Activated CD4-positive, alpha-beta T cell treated with anti-CD3 and anti-CD28 coated beads for 24 hours (primary cell): Measurements from ENCODE around the gene MFAP3.

ENCODE experiments used
- DNase-seq, 2 donors: peaks; one replicate each; pipeline ENCODE4 v3.0.0-alpha.2; 2020; ENCODE audit warnings: low read depth in 2 of 2

The MFAP3 gene

DNA sequence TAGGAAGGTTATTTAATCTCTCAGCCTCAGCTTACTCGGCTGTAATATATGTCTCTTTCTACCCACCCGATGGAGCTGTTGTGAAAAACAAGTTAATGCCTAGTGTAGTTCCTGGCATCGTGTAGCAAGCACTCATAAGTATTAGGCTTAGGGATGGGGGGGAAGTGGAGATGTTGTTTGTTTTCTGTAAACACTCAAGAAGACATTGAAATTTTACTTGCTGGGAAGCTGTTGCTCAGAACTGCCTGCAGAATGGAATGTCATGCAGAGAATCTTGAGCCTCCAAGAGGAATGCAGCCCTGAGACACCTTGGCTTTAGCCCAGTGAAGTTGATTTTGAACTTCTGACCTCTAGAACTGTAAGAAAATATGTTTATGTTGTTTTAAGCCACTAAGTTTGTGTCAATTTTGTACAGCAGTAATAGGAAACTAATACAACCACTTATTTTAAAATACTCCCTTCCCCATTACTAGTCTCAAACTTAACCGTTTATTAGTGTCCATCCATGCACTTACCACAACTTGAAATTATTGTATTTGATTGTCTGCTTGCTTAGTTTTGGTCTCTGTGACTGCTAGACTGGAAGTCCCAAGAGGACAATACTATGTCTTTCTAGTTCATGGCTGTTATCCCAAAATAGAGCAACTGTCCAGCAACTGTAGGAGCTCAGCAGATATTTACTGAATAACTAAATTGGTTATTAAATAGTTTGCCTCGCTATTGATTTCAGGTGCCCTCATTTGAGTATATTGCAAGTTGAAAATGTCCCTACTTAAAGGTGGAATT is 53.8 kb downstream of the MFAP3 start:
- no peak for DNase-seq

DNA sequence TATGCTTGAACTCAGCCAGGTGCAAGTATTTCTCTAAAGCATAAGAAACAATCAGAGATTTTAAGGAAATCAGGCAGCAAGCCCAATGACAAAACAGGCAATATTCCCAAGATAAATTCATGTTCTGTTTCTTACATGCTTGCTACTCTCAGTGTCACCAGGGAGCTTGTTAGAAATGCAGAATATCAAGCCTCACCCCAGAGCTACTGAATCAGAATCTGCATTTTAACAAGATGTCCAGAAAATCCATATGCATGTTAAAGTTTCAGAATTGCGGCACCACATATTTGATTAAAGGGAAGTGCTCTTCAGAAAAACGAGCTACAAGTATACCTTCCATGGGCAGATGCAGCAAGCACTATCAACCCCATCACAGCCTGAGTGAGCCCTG is 54.4 kb downstream of the MFAP3 start:
- DNase-seq: no peak

DNA sequence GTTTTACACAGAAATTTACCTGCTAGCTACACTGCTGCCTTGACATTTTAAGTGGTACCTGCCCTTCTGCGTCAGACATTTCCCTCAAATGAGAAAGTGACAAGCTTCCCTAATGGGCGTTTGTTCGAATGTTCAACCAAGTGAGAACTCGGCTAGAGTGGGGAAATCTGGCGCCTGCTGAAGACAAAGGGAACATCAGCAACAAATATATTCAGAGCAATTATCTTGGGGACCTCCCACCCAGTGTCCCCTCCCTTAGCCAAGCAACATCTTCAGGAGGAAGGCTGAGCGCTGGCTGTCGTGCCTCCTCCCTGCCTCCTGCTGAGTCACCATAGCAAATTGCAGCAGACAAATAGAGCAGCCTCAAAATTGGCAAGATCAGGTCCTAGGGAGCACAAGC is 57.1 kb downstream of the MFAP3 start:
- DNase-seq: no peak

DNA sequence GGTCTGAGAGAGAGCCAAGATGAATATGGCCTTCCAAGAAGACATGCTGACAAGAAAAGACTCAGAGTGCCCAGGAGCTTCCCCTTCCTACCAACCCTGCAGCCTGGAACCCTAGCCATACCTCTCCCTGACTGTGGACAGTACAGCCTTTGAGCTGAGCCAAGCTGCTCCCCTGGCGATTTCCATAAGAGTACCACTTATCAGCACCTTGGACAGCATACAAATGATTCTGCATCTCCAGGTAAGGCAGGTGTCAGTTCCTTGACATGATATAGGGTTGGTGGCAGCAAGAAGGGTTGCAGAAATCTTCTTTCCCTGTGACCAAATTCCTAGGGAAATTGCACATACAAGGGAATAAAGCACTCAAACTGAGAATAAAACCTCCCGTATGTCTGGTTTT is 58.3 kb downstream of the MFAP3 start:
- DNase-seq: no peak

DNA sequence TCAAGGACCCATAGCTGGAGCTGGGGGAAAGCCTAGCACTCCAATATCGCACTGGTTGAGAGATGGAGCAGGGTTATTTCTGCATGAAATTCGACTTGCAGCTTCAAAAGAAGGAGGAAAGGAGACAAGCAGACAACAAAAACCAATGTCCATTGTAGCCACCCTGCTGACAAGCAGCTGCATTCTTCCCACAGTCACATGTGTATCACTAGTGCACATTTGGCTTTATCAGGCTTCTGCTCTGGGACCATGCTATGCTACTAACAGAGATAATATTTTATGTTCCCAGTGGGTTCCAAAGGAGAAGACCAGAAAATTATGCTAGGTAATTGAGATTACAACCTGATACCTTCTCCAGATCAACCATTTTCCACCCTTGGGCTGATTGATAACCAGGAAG is 59.7 kb downstream of the MFAP3 start:
- DNase-seq: no peak

DNA sequence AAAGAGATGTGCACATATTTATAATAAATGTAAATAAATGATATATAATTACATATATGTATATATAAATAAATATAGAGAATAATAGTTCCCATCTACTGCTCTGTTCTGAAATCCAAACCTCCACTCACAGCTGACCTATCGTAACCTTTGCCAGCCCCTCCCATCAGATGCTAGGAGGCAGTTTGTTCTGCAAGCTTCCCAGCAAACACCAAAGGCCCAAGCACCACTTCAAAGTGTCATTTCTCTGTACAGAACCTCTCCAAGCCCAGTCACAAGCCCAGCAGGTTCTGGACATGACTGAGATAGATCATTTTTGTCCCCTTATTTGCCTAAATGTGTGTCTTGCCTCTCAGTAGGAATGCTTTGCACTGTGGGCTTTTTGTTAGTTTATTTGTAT is 62.4 kb downstream of the MFAP3 start:
- no peak for DNase-seq

DNA sequence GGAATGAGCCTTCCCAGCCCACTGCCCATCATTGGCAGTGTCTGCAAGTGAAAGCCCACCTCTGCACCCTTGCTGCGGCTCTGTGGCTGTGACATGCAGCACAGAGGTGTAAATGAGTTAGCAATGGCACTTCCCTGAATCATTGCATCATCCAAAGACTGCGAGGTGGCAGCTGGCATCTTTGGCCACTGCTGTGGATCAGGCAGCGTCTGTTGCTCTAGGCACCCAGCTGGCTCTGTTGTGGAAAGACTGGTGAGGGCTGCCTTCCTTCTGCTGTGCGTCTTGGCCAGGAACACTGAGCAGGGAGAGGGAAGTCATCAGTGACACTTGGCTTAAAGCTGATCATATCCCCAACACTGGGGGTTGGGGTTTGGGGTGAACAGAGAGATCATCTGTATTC is 64.5 kb downstream of the MFAP3 start:
- DNase-seq: no peak
